ENCODE data around the gene NBAS. TPM values are rescaled to one million over a fixed set of nuclear protein-coding genes. Genes with fewer than 3 reads are reported as not detected.
"Not testable (repeated sequence)": the region's sequence is repeated elsewhere in the genome, so short reads cannot be mapped to it uniquely, and the experiment has no call there.

Gene NBAS
- total RNA-seq, 1 donor from 2014 or later: 61.6 TPM

GRCh38 chr2:15334644-15335326 is 226.3 kb downstream of the NBAS start:
- H3K27me3 Mint-ChIP-seq (ENCODE audit: low read depth): no peaks in the 10 kb centered on the region

GRCh38 chr2:15331787-15332186 is 229.3 kb downstream of the NBAS start:
- no peak for TF ChIP-seq CTCF (conservative IDR thresholded peaks at IDR 0.05)
- DNase-seq (ENCODE audit: low read depth, low spot score): no peak
- H3K9me3 Mint-ChIP-seq: no peaks in the 10 kb centered on the region
- H3K27me3 Mint-ChIP-seq (ENCODE audit: low read depth): no peaks in the 10 kb centered on the region
- no peaks in the 10 kb centered on the region for H3K4me1 Mint-ChIP-seq
- H3K36me3 Mint-ChIP-seq (ENCODE audit: low read depth): no peaks in the 10 kb centered on the region
- peak overlapping the region; percentile 1 for H3K27ac Mint-ChIP-seq (ENCODE audit: unreplicated experiment)
- no peak overlapping the region for H3K4me3 Mint-ChIP-seq

More at GRCh38 chr2:15334644-15335326, 226.3 kb downstream of the NBAS start:
- Mint-ChIP-seq H3K4me1 (no peaks in the 10 kb centered on the region), H3K27ac (ENCODE audit: unreplicated experiment) (no peak overlapping the region), H3K4me3 (no peak overlapping the region), H3K9me3 (no peaks in the 10 kb centered on the region), H3K36me3 (ENCODE audit: low read depth) (no peaks in the 10 kb centered on the region)
- DNase-seq (ENCODE audit: low read depth, low spot score): no peak
- TF ChIP-seq CTCF (conservative IDR thresholded peaks at IDR 0.05): no peak

GRCh38 chr2:15325296-15325695 is 235.8 kb downstream of the NBAS start:
- TF ChIP-seq CTCF (conservative IDR thresholded peaks at IDR 0.05): no peak
- no peak overlapping the region for H3K4me3 Mint-ChIP-seq
- H3K9me3 Mint-ChIP-seq: peaks cover 3% of the 10 kb centered on the region
- H3K27me3 Mint-ChIP-seq (ENCODE audit: low read depth): no peaks in the 10 kb centered on the region
- peaks cover 32% of the 10 kb centered on the region for H3K36me3 Mint-ChIP-seq (ENCODE audit: low read depth)
- H3K27ac Mint-ChIP-seq (ENCODE audit: unreplicated experiment): no peak overlapping the region
- no peak for DNase-seq (ENCODE audit: low read depth, low spot score)
- no peaks in the 10 kb centered on the region for H3K4me1 Mint-ChIP-seq

- peaks cover 9% of the 10 kb centered on the region for H3K9me3 Mint-ChIP-seq
- no peak for DNase-seq (ENCODE audit: low read depth, low spot score)
- H3K27ac Mint-ChIP-seq (ENCODE audit: unreplicated experiment): no peak overlapping the region
- no peaks in the 10 kb centered on the region for H3K4me1 Mint-ChIP-seq
- no peak for TF ChIP-seq CTCF (conservative IDR thresholded peaks at IDR 0.05)
- no peaks in the 10 kb centered on the region for H3K27me3 Mint-ChIP-seq (ENCODE audit: low read depth)
- H3K4me3 Mint-ChIP-seq: no peak overlapping the region
- H3K36me3 Mint-ChIP-seq (ENCODE audit: low read depth): peaks cover 51% of the 10 kb centered on the region
Measured at GRCh38 chr2:15323227-15323626, 237.9 kb downstream of the NBAS start.

GRCh38 chr2:15321481-15321880 is 239.7 kb downstream of the NBAS start:
- not testable (repeated sequence) for H3K27ac Mint-ChIP-seq (ENCODE audit: unreplicated experiment); H3K4me1 Mint-ChIP-seq; DNase-seq (ENCODE audit: low read depth, low spot score); H3K27me3 Mint-ChIP-seq (ENCODE audit: low read depth); H3K4me3 Mint-ChIP-seq
- H3K9me3 Mint-ChIP-seq: peaks cover 14% of the 10 kb centered on the region
- H3K36me3 Mint-ChIP-seq (ENCODE audit: low read depth): peaks cover 67% of the 10 kb centered on the region

- no peaks in the 10 kb centered on the region for H3K27me3 Mint-ChIP-seq (ENCODE audit: low read depth)
- TF ChIP-seq CTCF (conservative IDR thresholded peaks at IDR 0.05): no peak
- no peak overlapping the region for H3K27ac Mint-ChIP-seq (ENCODE audit: unreplicated experiment)
- no peak overlapping the region for H3K4me3 Mint-ChIP-seq
- peaks cover 51% of the 10 kb centered on the region for H3K36me3 Mint-ChIP-seq (ENCODE audit: low read depth)
- DNase-seq (ENCODE audit: low read depth, low spot score): no peak
- H3K4me1 Mint-ChIP-seq: no peaks in the 10 kb centered on the region
- peaks cover 10% of the 10 kb centered on the region for H3K9me3 Mint-ChIP-seq
Measured at GRCh38 chr2:15316370-15316814, 244.7 kb downstream of the NBAS start.
